K562 (cell line): Measurements from ENCODE around the gene MEGF11. TPM values are rescaled to one million over a fixed set of nuclear protein-coding genes. Genes with fewer than 3 reads are reported as not detected.

ENCODE experiments used
- ATAC-seq: fragments of 200-7000 bp; cut with Tn5 transposase; 3 replicates; pipeline ENCODE4 v1.9.1; 2020; ENCODE audit warnings: moderate library complexity
- BruUV-seq: library from RNA; stranded (reverse); fragments of 400-500 nt; replicated peaks from 2 replicates; lab custom pipeline; 2021; lab: Mats Ljungman, UMichigan
- CTCF ChIA-PET: fragments of 300-600 bp; formaldehyde crosslinking; extraction: SDS; loops from one replicate; lab custom pipeline; 2021; ENCODE audit warnings: low intra/inter-chr PET ratio; lab: Yijun Ruan, JAX
- POLR2A ChIA-PET: fragments of 300-600, 350-650 bp; sonication (Branson Sonifier 250); formaldehyde crosslinking; extraction: SDS; loops from one replicate; lab custom pipeline; 2021; ENCODE audit warnings: antibody characterized with exemption, inconsistent platforms; lab: Yijun Ruan, JAX
- DNase-seq, 4 experiments: peaks; one replicate each; pipeline versions ENCODE4 v3.0.0 to v3.0.0-alpha.2; 2011 to 2018; ENCODE audit warnings: low spot score in 3 of 4, mixed read lengths in 3 of 4; ENCODE audit errors: extremely low read depth in 1 of 4
- FAIRE-seq: peaks from 2 replicates; lab custom pipeline; 2011; peaks lifted over from hg19 to GRCh38; lab: Jason Lieb, UNC
- H2AFZ ChIP-seq: 2 replicates; pipeline ENCODE4 v1.6.0; 2011; ENCODE audit warnings: low read depth, low read length, control low read depth, inconsistent platforms
- H3K27ac ChIP-seq: fragments of 200-600 bp; 3 replicates; pipeline ENCODE4 v1.8.0; 2011; ENCODE audit warnings: low read depth, mild to moderate bottlenecking, control low read depth, inconsistent platforms, low read length, moderate library complexity, mixed read lengths; ENCODE audit errors: extremely low read depth
- H3K27me3 ChIP-seq, 2 experiments: fragments of 300-600 bp in 1 of 2; 2 replicates in 1 of 2; 3 replicates in 1 of 2; pipeline versions ENCODE4 v1.6.0 to v1.8.0; 2011; ENCODE audit warnings: inconsistent platforms in 2 of 2, low read length in 2 of 2, mild to moderate bottlenecking in 1 of 2, mixed read lengths in 1 of 2, moderate library complexity in 1 of 2; ENCODE audit not compliant: control insufficient read depth in 2 of 2, insufficient read depth in 2 of 2
- H3K36me3 ChIP-seq: fragments of 300-600 bp; 3 replicates; pipeline ENCODE4 v1.8.0; 2011; ENCODE audit warnings: mild to moderate bottlenecking, low read length, inconsistent platforms; ENCODE audit not compliant: control insufficient read depth, insufficient read depth
- H3K4me1 ChIP-seq, 2 experiments: fragments of 200-600 bp in 1 of 2; replicated peaks in 1 of 2; 2 replicates in 1 of 2; 3 replicates in 1 of 2; pipeline versions ENCODE4 v1.5.1 to v1.8.0; 2011; ENCODE audit warnings: inconsistent platforms in 2 of 2, low read length in 2 of 2, mild to moderate bottlenecking in 1 of 2, mixed read lengths in 1 of 2, moderate library complexity in 1 of 2; ENCODE audit not compliant: control insufficient read depth in 2 of 2, insufficient read depth in 2 of 2
- H3K4me2 ChIP-seq: 2 replicates; pipeline ENCODE4 v1.6.1; 2011; ENCODE audit warnings: low read length, control low read depth, inconsistent platforms, mixed read lengths; ENCODE audit not compliant: insufficient read depth
- H3K4me3 ChIP-seq: fragments of 200-600 bp; sonication (generic), shearing (Covaris generic); 2 replicates; pipeline ENCODE4 v1.5.1; 2016; ENCODE audit warnings: control low read depth, inconsistent platforms
- H3K79me2 ChIP-seq: fragments of 200-600 bp; 3 replicates; pipeline ENCODE4 v1.8.0; 2011; ENCODE audit warnings: low read length, inconsistent platforms; ENCODE audit not compliant: control insufficient read depth, insufficient read depth
- H3K9ac ChIP-seq, 2 experiments: 2 replicates each; pipeline versions ENCODE4 v1.6.0 to v1.6.1; 2011; ENCODE audit warnings: low read depth in 2 of 2, low read length in 2 of 2, control low read depth in 1 of 2, inconsistent platforms in 1 of 2, mild to moderate bottlenecking in 1 of 2, mixed read lengths in 1 of 2; ENCODE audit not compliant: insufficient read depth in 1 of 2
- H3K9me1 ChIP-seq: one replicate; pipeline ENCODE4 v1.6.0; 2011; ENCODE audit warnings: inconsistent platforms, mild to moderate bottlenecking, low read length, moderate library complexity; ENCODE audit not compliant: control insufficient read depth, insufficient read depth
- H3K9me3 ChIP-seq: replicated peaks from 2 replicates; pipeline ENCODE4 v1.5.1; 2011; ENCODE audit warnings: low read depth, low read length, inconsistent platforms; ENCODE audit not compliant: control insufficient read depth, insufficient read depth
- H4K20me1 ChIP-seq: replicated peaks from 2 replicates; pipeline ENCODE4 v1.6.1; 2011; ENCODE audit warnings: low read length, inconsistent platforms, mixed read lengths; ENCODE audit not compliant: control insufficient read depth, insufficient read depth
- GMEB1 ChIP-seq: fragments of 250-450 bp; sonication (Bioruptor Pico); IDR thresholded peaks from 2 replicates; pipeline ENCODE4 v1.4.0; 2020; ENCODE audit warnings: mild to moderate bottlenecking
- GTF2B ChIP-seq: IDR thresholded peaks from 2 replicates; pipeline ENCODE4 v1.6.1; 2011; ENCODE audit not compliant: insufficient read length; ENCODE audit errors: extremely low read depth
- GTF2E2 ChIP-seq: fragments of 200-800 bp; sonication (Bioruptor generic); IDR thresholded peaks from 2 replicates; pipeline ENCODE4 v1.6.1; 2016; ENCODE audit warnings: missing genetic modification characterization, missing compliant biosample characterization
- KLF10 ChIP-seq: fragments of 250-450 bp; sonication (Bioruptor Pico); IDR thresholded peaks from 2 replicates; pipeline ENCODE4 v1.6.1; 2021; ENCODE audit warnings: matching md5 sums
- MAFG ChIP-seq: fragments of 450-650 bp; conservative IDR thresholded peaks from 2 replicates; pipeline ENCODE4 v1.6.1; 2016; ENCODE audit warnings: missing genetic modification characterization, missing compliant biosample characterization
- MCM5 ChIP-seq: fragments of 450-650 bp; IDR thresholded peaks from 2 replicates; pipeline ENCODE4 v1.6.1; 2016; ENCODE audit warnings: low read depth
- MEF2A ChIP-seq: IDR thresholded peaks from 2 replicates; pipeline ENCODE4 v1.6.1; 2011; ENCODE audit warnings: low read depth, mild to moderate bottlenecking, low read length, moderate library complexity; ENCODE audit not compliant: control insufficient read depth
- NFIX ChIP-seq: fragments of 250-450 bp; sonication (Bioruptor Pico); IDR thresholded peaks from 2 replicates; pipeline ENCODE4 v1.4.0; 2020; ENCODE audit warnings: low read depth, mild to moderate bottlenecking, moderate library complexity
- OTX1 ChIP-seq: fragments of 450-650 bp; formaldehyde crosslinking; IDR thresholded peaks from 2 replicates; pipeline ENCODE4 v1.4.0; 2022; ENCODE audit warnings: mild to moderate bottlenecking
- SNAPC5 ChIP-seq: fragments of 250-450 bp; sonication (Bioruptor Pico); IDR thresholded peaks from 2 replicates; pipeline ENCODE4 v1.8.0; 2021; ENCODE audit warnings: moderate library complexity, mild to moderate bottlenecking, inconsistent platforms
- SNIP1 ChIP-seq: fragments of 450-650 bp; IDR thresholded peaks from 2 replicates; pipeline ENCODE4 v1.7.1; 2017; ENCODE audit warnings: low read depth, mild to moderate bottlenecking
- TARDBP ChIP-seq: fragments of 450-650 bp; IDR thresholded peaks from 2 replicates; pipeline ENCODE4 v1.6.1; 2016
- TFAM ChIP-seq: fragments of 250-450 bp; sonication (Bioruptor Pico); conservative IDR thresholded peaks from 2 replicates; pipeline ENCODE4 v1.5.0; 2021; ENCODE audit warnings: mild to moderate bottlenecking, moderate library complexity
- ZFX ChIP-seq: sonication (generic); formaldehyde crosslinking; IDR thresholded peaks from 2 replicates; pipeline ENCODE4 v1.8.0; 2022; ENCODE audit warnings: mild to moderate bottlenecking, missing genetic modification reagents, moderate library complexity
- ZNF197 ChIP-seq: fragments of 200-800 bp; sonication (Bioruptor generic); IDR thresholded peaks from 2 replicates; pipeline ENCODE4 v1.6.1; 2016; ENCODE audit warnings: low read depth, missing genetic modification characterization, missing compliant biosample characterization
- WGBS: fragments of 100-300 bp; shearing (Covaris generic); methylation state at CpG from one replicate; pipeline ENCODE4 v1.1.6; 2016; ENCODE audit warnings: low coverage, mixed read lengths; ENCODE audit not compliant: insufficient coverage; ENCODE audit errors: missing lambda C conversion rate; 5-methylcytosine and 5-hydroxymethylcytosine counted together
- in situ Hi-C: fragments of 300-500 bp; cut with MboI; formaldehyde crosslinking; loops from 4 replicates; pipeline ENCODE4 v1.15.0; 2018; ENCODE audit warnings: inconsistent platforms, mixed read lengths
- intact Hi-C: fragments of 100-400 bp; cut with micrococcal nuclease; formaldehyde crosslinking; loops from 2 replicates; pipeline ENCODE4 v1.14.2; 2022
- polyA plus RNA-seq, 8 experiments: library from polyadenylated mRNA; depleted of rRNA in 4 of 8; stranded (reverse) in 5 of 8; unstranded in 3 of 8; fragments of >200 nt; fragmentation: Nextera tagmentation in 2 of 8; fragmentation: Illumina TruSeq in 1 of 8; extraction: Ambion mirVana in 2 of 8; extraction: Trizol in 1 of 8; gene quantifications; 2 replicates each; pipeline versions ENCODE4 v1.2.1 to v1.2.3, GENCODE V29; 2011 to 2014; ENCODE audit warnings: inconsistent platforms in 1 of 8, missing spikeins in 1 of 8
- total RNA-seq, 7 experiments: library from RNA; depleted of rRNA in 6 of 7; stranded (reverse); fragments of >200 nt in 6 of 7; fragmentation: Illumina TruSeq in 2 of 7; extraction: Trizol in 2 of 7; gene quantifications; 2 replicates each; pipeline versions ENCODE4 v1.2.1 to v1.2.3, GENCODE V29; 2011 to 2021; ENCODE audit warnings: low replicate concordance in 1 of 7

The MEGF11 gene
- total and polyA plus RNA-seq, 9 of the 15 experiments (the other 6 are each of a cell fraction or from before 2014, with no cell fraction given), result 0.06 to 0.23 (median 0.20) TPM; not detected in 6

DNA sequence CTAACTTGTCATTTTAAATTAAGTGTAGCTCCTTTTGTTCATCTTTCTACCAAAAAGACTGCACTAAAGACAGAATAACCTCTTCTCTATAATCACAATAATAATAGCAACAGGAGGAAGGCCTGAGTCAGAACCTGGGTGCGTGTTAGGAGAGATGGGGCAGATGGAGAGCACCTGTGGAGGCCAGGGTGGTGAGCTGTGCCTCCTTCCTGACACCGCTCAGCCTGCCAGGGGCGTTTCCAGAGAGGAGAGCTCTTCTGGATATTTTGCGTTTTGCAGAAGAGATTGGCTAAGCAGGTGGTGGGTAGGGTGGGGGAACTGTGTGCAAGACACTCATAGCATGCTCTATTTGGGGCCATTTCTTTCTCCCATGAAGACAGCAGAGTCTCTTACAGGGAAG lies 83.5 kb downstream of the MEGF11 start:
- in situ Hi-C loops, result no loop called here
- Histone ChIP-seq H3K9me1 (no peaks in the 10 kb centered on the region), H3K9me3 (no peaks in the 10 kb centered on the region)
- TF ChIP-seq GTF2E2 (no peak), GTF2B (no peak), MCM5 (no peak), ZFX (CRISPR knock-in tag) (no peak), TARDBP (no peak), MEF2A (no peak), KLF10 (CRISPR knock-in tag) (no peak), OTX1 (CRISPR knock-in tag) (no peak), ZNF197 (no peak), SNIP1 (no peak), MAFG (tag) (no peak), SNAPC5 (no peak), TFAM (CRISPR knock-in tag) (no peak), GMEB1 (CRISPR knock-in tag) (no peak), NFIX (no peak)
- TF ChIP-seq, all 486 proteins: peak for 0
- no TSS peak for BruUV-seq
- no peaks in the 10 kb centered on the region for H3K79me2 ChIP-seq
- 3% methylated on average over 4 of the region's 4 CpGs for WGBS
- DNase-seq, result no peak
- no peaks in the 10 kb centered on the region; a peak in 1 of 5 replicates for H3K4me1 ChIP-seq
- H3K9ac ChIP-seq, result no peak overlapping the region
- CTCF ChIA-PET, result no interaction called here
- H3K36me3 ChIP-seq, result no peaks in the 10 kb centered on the region
- no peak for ATAC-seq
- H3K4me3 ChIP-seq, result no peak overlapping the region
- H3K4me2 ChIP-seq, result no peak overlapping the region
- H2AFZ ChIP-seq, result no peak overlapping the region
- peaks cover 48 to 90% of the 10 kb centered on the region in 2 experiments for H3K27me3 ChIP-seq
- H3K27ac ChIP-seq, result no peak overlapping the region
- no peak for FAIRE-seq
- intact Hi-C loops, result no loop called here
- peaks cover 5% of the 10 kb centered on the region; the same call in 1 of the 2 replicates for H4K20me1 ChIP-seq
- POLR2A ChIA-PET, result interaction anchor here (0.7 to 1.2 kb wide), 3 partner anchors 8 to 26 kb away, joined by 3 to 4 read pairs (median 3); no protein-coding TSS in a partner anchor
